Middle frontal gyrus (tissue), 1 donor: ENCODE results near the gene CENPVL1.
"Not testable (repeated sequence)": the region's sequence is repeated elsewhere in the genome, so short reads cannot be mapped to it uniquely, and the experiment has no call there.

Experiments used
- DNase-seq: peaks from one replicate; pipeline ENCODE4 v3.0.0-alpha.2; 2015; ENCODE audit warnings: low spot score; ENCODE audit errors: extremely low spot score

The CENPVL1 gene

DNA sequence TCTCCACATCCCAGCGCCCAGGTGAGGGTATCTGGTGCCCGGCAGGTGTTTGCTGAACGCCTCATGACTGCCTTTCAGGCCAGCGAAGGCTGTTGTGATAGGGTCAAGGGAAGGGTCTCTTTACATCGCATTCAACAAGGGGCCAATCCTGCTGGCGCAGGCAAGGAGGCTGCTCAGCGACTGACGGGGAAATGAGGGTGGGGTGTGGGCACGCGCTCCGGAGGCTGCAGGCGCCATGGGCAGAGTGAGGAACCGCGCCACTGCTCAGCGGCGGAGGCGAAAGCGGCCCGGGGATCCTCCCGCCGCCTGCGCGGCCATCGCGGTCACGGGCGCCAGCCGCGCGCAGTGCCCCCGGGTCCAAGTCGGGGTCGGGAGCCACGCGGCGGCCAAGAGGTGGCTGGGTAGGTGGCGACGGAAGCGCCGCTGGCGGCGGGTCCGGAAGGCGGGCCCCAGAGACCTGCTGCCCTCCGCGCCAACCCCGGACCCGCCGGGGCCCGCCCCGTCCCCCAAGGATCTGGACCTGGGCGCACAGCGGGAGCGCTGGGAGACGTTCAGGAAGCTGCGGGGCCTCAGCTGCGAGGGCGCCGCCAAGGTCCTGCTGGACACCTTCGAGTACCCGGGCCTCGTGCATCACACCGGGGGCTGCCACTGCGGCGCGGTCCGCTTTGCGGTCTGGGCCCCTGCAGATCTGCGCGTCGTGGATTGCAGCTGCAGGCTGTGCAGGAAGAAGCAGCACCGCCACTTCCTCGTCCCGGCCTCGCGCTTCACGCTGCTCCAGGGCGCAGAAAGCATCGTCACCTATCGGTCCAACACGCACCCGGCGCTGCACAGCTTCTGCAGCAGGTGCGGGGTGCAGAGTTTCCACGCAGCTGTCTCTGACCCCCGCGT lies at the start of gene CENPVL1:
Gene CENPVL1 (plus strand): TSS at position 236 of the 888 bp plus-strand sequence. CDS start 0 bp downstream, at position 236.
- not testable (repeated sequence) for DNase-seq

GRCh38 chrX:51665981-51666380 lies 44.3 kb upstream of the CENPVL1 start:
- DNase-seq, result no peak

- not testable (repeated sequence) for DNase-seq
Observed at GRCh38 chrX:51679689-51680433, 30.5 kb upstream of the CENPVL1 start.

DNA sequence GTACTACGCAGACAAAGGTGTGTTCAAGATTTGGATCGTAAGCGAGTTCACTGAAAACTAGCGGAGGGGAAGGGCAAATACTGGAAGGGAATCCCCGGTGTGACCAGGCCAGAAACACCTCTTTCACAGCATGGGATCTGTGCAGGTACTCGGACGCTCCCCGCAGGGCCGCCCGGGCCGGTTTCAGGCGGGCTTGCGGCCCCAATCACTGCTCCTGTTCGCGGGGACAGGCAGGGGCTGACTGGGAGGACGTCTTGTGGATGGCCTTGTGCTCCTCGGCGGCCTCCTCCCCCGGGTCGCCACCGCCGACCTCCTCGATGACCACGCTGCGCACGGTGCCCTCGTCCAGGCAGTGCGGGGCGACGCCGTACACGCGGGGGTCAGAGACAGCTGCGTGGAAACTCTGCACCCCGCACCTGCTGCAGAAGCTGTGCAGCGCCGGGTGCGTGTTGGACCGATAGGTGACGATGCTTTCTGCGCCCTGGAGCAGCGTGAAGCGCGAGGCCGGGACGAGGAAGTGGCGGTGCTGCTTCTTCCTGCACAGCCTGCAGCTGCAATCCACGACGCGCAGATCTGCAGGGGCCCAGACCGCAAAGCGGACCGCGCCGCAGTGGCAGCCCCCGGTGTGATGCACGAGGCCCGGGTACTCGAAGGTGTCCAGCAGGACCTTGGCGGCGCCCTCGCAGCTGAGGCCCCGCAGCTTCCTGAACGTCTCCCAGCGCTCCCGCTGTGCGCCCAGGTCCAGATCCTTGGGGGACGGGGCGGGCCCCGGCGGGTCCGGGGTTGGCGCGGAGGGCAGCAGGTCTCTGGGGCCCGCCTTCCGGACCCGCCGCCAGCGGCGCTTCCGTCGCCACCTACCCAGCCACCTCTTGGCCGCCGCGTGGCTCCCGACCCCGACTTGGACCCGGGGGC lies 28.2 kb upstream of the CENPVL1 start:
- not testable (repeated sequence) for DNase-seq

DNA sequence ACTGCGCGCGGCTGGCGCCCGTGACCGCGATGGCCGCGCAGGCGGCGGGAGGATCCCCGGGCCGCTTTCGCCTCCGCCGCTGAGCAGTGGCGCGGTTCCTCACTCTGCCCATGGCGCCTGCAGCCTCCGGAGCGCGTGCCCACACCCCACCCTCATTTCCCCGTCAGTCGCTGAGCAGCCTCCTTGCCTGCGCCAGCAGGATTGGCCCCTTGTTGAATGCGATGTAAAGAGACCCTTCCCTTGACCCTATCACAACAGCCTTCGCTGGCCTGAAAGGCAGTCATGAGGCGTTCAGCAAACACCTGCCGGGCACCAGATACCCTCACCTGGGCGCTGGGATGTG lies 27.6 kb upstream of the CENPVL1 start, which contains the start of gene CENPVL2:
Gene CENPVL2 (minus strand): TSS at position 112 of the 343 bp plus-strand sequence. CDS start 0 bp downstream, at position 112.
- DNase-seq, result not testable (repeated sequence)

DNA sequence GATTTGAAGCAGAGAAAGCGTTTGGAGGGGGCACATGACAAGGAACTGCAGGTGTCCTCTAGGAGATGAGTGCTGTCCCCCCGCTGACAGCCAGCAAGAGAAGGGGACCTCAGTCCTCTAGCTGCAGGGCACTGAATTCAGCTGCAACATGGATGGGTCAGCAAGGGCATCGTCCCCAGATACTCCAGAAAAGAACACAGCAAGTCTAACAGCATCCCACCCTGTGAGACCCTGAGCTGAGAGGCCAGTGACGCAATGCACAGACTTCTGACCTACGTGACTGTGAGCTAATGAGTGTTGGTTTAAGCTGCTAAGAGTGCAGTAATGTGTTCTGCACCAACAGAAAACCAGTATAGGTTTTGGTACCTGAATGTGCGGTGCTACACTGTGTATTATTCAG lies 16.1 kb upstream of the CENPVL1 start:
- DNase-seq, result no peak

DNA sequence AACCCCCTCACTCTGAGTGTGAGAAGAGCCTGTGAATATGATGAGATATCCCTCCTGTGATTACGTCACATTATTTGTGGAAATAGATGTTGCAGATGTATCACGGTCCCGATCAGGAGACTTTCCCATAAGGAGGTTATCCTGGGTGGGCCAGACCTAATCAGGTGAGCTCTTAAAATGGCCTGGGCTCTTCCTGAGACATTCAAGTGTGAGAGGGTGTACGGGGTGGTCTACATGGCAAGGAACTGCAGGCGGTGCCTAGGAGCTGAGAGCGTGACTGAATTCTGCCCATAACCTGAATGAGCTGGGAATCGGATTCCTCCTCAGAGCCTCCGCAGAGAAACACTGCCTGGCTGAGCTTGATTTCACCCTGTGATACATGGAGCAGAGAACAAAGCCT lies 12.9 kb upstream of the CENPVL1 start:
- DNase-seq, result no peak

DNA sequence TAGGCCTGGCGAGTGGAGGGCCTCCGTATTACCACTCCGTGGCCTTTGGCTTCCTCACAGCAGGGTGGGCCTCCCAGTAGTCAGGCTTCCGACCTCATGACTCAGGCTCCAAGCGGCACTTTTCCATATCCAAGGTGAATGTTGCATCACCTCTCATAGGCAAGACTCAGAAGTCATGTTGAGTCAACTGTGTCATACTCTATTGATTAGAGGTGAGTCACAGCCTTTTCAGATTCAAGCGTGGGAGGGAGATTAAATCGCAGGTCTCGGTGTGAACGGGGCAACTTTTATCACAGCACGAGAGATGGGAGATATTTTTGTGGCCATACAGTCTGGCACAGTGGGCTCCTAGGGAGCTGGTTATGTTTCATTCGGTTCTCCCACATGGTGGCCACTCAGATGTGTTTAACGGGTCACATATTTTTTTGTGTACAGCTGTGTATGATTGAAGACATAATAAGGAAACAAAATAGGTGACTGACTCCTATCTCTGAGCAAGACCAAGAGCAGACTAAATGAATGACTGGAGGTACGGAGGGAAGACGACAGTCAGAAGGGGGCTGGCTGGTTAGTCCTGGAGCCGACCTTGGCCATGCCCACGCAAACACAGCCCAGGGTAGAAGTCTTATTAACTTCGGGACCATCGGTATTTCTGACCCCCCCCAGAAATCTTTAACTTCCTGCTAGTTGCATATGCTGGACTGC lies 2.8 kb downstream of the CENPVL1 start:
- not testable (repeated sequence) for DNase-seq

DNA sequence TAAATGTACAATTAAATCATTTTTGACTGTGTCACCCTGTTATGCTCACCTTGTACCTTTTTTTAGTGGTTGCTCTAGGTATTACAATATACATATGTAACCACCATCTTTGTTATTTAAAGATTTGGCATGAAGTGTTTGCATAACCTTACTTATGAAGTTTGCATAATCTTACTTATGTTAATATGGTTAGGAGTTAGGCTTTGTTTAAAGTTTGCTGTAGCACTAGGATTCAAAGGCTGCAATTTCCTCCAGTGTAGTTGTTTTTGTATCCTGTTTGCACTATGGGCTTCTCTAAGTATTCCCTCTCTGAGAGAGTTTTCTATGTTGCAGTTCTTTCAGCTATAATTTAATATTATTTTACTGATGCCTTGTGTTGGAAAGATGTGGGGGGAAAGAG lies 17.9 kb downstream of the CENPVL1 start:
- no peak for DNase-seq

GRCh38 chrX:51737091-51737490 lies 26.8 kb downstream of the CENPVL1 start:
- no peak for DNase-seq

GRCh38 chrX:51742586-51742985 lies 32.3 kb downstream of the CENPVL1 start:
- DNase-seq, result no peak

- peak; percentile 6 for DNase-seq
Observed at GRCh38 chrX:51743179-51743957, 33.1 kb downstream of the CENPVL1 start, which contains the start of gene GSPT2. Gene GSPT2, plus strand, starts transcription at chrX:51743442. Its CDS starts 185 bp downstream, at chrX:51743627.

DNA sequence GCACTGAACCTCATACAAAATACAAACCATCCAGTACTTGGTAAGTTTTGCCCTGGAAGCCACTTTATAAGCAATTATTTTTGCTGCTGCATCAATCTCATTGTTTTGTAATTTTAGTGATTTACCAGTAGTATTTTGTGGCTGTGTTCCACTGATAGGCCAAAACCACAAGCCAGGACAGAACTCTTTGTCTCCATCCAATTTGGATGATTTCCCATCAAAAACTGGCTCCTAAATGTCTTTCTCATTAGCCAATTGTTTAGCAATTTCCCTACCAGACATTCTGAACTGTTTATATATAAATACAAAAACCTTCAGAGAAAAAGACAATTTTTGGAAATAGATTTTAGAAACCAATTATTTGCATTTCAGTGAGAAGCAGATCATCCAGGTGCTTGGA lies 37.4 kb downstream of the CENPVL1 start:
- DNase-seq, result no peak

DNA sequence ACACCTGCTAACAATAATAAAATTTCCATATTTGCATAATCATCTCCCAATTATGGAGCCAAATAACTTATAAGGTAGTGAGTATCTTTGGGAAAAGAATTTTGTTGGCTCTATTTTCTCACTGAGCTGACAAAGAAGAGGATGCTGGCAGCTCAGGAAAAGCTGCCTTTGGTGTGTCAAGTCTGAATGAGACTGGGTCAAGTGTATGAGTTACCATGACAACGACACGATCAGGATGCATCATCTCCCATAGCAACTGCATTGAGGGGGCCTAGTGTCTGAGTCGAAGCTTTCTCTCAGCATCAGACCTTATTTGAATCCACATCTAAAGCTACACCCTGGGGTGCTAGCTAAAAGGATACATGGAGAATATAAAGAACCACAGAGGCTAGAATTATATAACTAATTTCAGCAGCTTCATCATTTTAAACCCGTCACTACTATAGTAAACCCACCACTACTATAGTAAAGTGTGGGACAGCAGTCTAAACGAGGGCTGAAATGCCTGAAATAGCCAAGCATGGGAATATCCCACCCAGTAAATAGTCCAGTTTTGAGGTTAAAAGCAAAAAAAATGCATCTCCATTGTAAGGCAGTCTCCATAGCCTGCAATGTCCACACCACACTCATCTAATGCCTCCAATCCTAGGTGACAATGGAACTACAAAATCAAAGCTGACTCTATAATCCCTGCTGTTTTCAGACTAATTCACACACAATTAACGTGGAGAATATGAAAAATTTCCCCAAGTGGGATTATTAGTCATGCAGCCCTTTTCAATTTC lies 48.9 kb downstream of the CENPVL1 start:
- DNase-seq, result no peak

GRCh38 chrX:51760657-51761056 lies 50.3 kb downstream of the CENPVL1 start:
- DNase-seq, result no peak
